Hematopoietic multipotent progenitor cell (in vitro differentiated cells): ENCODE data around the gene KLF3. TPM values are rescaled to one million over a fixed set of nuclear protein-coding genes. Genes with fewer than 3 reads are reported as not detected.

Source experiments
- DNase-seq, 3 donors: peaks; one replicate each; pipeline ENCODE4 v3.0.0-alpha.2; 2011 to 2015; ENCODE audit warnings: low read depth in 2 of 3, low spot score in 2 of 3
- total RNA-seq: library from RNA; depleted of rRNA; stranded (reverse); fragments of >200 nt; gene quantifications from one replicate; pipeline ENCODE4 v1.2.3, GENCODE V29; 2012

Gene KLF3
- total RNA-seq, 1 donor: 22.4 TPM

DNA sequence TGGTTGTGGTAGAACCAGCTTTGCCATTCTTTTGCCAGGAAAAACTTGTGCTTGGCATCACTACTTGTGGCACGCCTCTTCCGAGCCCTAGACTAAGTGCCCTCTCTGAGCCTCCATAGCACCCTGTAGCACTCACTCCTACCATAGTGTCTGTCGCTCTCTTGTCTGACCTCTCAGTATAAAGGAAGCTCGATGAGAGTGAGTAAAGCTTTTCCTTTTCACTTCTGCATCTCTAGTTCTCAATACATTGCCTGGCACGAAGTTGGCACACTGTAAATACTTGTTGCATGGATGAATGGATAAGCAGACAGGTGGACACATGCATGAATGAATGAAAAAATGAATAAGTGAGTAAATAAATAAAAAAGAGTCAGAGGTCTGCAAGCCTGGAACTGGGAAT is 70.4 kb downstream of the KLF3 start:
- DNase-seq: no peak

DNA sequence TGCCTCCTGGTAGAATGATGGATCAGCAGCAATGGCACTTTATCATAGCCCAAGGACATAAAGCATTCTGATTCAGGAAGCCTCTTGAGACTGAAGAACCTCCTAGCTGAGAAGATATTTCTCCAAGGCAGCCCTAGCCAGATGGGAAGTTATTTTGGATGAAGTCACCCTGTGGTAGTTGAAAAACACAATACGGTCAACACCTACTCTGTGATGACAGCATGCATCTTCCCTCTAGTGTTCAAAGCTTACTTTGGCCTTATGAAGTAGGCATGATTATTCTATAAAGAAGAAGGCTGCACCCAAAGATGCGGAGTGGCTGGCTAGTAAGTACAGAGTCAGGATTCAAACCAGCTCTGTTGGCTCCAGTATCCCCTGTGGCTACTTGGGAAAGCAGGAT is 70.9 kb downstream of the KLF3 start:
- no peak for DNase-seq

- DNase-seq: no peak
Measured at GRCh38 chr4:38735870-38736269, 71.9 kb downstream of the KLF3 start.

DNA sequence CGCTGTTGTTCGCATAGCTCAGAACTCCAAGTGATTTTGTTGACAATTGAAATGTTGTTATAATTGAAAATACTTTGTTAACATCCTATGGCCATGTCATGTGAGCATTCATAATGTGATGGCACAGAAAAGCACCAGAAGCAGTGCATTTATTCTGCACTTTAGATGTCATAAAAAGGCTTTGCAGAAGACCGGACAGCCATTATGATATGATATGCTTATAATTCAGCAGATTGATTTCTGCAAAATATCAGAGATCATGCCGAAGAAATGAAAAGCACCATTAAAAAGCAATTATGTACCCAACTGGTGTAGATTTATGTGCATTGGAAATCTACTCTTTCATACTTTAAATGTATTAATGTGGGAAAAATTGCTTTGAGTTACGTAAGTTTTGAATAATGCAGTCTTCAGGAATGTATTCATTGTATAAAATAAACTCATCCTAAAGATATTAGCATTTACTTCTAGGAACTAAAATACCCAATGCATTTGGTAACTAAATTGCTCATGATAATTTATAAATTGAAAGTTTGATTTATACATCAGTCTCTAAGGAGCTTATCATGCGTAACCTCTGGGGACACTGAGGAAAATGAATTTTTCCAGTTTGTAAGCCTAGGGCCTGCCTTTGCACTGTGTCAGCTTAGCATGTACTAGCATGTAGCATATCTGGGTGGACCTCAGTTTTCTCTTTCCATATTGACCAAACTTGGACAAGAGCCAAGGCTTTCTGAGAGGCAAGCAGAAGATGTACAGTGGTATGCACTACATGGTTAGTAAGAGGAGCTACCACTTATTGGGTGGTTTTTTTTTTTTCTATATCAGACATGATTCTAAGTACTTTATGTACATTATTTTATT is 75.2 kb downstream of the KLF3 start:
- no peak for DNase-seq

GRCh38 chr4:38740303-38740702 is 76.3 kb downstream of the KLF3 start:
- no peak for DNase-seq

DNA sequence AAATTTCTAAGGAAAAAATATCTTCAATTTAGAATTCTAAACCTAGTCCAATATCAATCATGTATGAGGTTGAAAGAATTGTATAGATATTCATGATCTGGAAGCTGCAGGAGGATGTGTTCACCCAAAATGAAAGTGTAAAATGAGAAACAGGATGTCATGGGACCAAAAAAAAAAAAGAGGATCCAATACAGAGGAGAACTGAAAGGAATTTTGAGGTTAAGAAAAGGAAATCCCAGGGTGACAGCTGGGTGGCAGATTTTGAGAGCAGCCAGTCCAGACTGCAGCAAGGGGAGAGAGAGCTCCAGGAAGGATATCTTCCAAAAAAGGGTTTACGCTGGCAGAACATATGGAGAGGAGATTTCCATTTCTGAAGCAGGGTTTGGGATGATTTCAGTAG is 79.9 kb downstream of the KLF3 start:
- DNase-seq: no peak

DNA sequence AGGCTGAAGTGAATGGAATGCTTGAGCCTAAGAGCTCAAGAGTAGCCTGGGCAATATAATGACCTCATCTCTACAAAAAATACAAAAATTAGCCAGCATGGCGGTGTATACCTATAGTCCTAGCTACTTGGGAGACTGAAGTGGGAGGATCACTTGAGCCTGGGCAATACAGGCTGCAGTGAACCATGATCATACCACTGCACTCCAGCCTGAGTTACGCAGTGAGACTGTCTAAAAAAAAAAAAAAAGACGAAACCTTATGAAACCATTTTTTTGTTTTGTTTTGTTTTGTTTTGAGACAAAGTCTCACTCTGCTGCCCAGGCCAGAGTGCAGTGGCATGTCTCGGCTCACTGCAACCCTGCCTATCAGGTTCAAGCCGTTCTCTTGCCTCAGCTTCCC is 81.9 kb downstream of the KLF3 start:
- no peak for DNase-seq

DNA sequence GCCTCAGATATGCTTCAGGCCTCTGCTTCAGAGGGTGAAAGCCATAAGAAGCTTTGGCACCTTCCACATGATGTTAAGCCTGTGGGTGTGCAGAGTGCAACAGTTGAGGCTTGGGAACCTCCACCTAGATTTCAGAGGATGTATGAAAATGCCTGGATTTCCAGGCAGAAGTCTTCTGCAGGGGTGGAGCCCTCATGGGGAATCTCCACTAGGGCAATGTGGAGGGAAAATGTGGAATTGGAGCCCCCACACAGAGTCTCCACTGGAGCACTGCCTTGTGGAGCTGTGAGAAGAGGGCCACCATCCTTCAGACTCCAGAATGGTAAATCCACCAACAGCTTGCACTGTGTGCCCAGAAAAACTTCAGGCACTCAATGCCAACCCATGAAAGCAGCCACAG is 83.6 kb downstream of the KLF3 start:
- DNase-seq: no peak

- DNase-seq: no peak
Measured at GRCh38 chr4:38749336-38749735, 85.3 kb downstream of the KLF3 start.

Other genes starting within 250 kb of the KLF3 start
- gene TLR10, start 118.8 kb downstream of the KLF3 start, total RNA-seq: 0.27 TPM
- 13.2 TPM for gene TLR1, start 140.6 kb downstream of the KLF3 start, total RNA-seq
- gene TLR6, start 192.6 kb downstream of the KLF3 start, total RNA-seq: 4.3 TPM
- 3.8 TPM for gene FAM114A1, start 203.6 kb downstream of the KLF3 start, total RNA-seq